ENCODE data around the gene AP2A2. TPM values are rescaled to one million over a fixed set of nuclear protein-coding genes. Genes with fewer than 3 reads are reported as not detected.

The AP2A2 gene
- total and polyA plus RNA-seq, 10 donors: 32.7 to 321 (median 153) TPM

GRCh38 chr11:921921-922678 lies 3.6 kb upstream of the AP2A2 start:
- H3K4me1 ChIP-seq: peaks cover 7 to 39% (median 24%) of the 10 kb centered on the region in 6 donors
- H3K27ac ChIP-seq: peak overlapping the region in 5 of 8 donors; percentile 3 to 98 (median 95)
- 82 to 92% (median 88%) methylated on average over 10 to 15 of the region's 15 CpGs for WGBS, 5 donors
- H3K27me3 ChIP-seq (replicated peaks in 1 of 7): no peaks in the 10 kb centered on the region
- H3K36me3 ChIP-seq: peaks cover 0 to 3% (median 0%) of the 10 kb centered on the region in 6 donors
- H3K4me3 ChIP-seq: no peak overlapping the region
- no peak for TF ChIP-seq POLR2AphosphoS5 (IDR thresholded peaks at IDR 0.05)
- no peak for TF ChIP-seq POLR2A (IDR thresholded peaks at IDR 0.05)
- no peak for TF ChIP-seq CTCF (IDR thresholded peaks at IDR 0.05 in 8 of 11, conservative IDR thresholded peaks at IDR 0.05 in 3 of 11)
- no peak for DNase-seq
- no peaks in the 10 kb centered on the region for H3K9me3 ChIP-seq
- intact Hi-C loops (cut with DNase I; ENCODE audit: low total_unique reads): no loop called here

- WGBS, 5 donors: 84 to 91% (median 90%) methylated on average over 16 to 19 of the region's 19 CpGs
- intact Hi-C loops (cut with DNase I; ENCODE audit: low total_unique reads): no loop called here
- Histone ChIP-seq H3K27ac (peak overlapping the region in 7 of 8 donors; percentile 84 to 98 (median 95)), H3K4me1 (peaks cover 21 to 57% (median 41%) of the 10 kb centered on the region in 6 donors), H3K27me3 (replicated peaks in 1 of 7) (no peaks in the 10 kb centered on the region), H3K9me3 (no peaks in the 10 kb centered on the region), H3K36me3 (peaks cover 0 to 12% (median 0%) of the 10 kb centered on the region in 6 donors), H3K4me3 (no peak overlapping the region)
- no peak for TF ChIP-seq POLR2A (IDR thresholded peaks at IDR 0.05)
- TF ChIP-seq CTCF (IDR thresholded peaks at IDR 0.05 in 8 of 11, conservative IDR thresholded peaks at IDR 0.05 in 3 of 11): no peak
- no peak for TF ChIP-seq POLR2AphosphoS5 (IDR thresholded peaks at IDR 0.05)
- DNase-seq: no peak
These were observed 1.8 kb upstream of the AP2A2 start for GRCh38 chr11:923691-924405.

- Histone ChIP-seq H3K27me3 (replicated peaks in 1 of 7) (no peaks in the 10 kb centered on the region), H3K36me3 (peaks cover 0 to 19% (median 0%) of the 10 kb centered on the region in 6 donors), H3K4me1 (peaks cover 23 to 59% (median 46%) of the 10 kb centered on the region in 6 donors), H3K27ac (peak overlapping the region; percentile 84 to 98 (median 94)), H3K4me3 (peak overlapping the region in 2 of 8 donors; percentile 72 to 91), H3K9me3 (no peaks in the 10 kb centered on the region)
- WGBS, 5 donors: 75 to 83% (median 77%) methylated on average over 9 to 18 of the region's 18 CpGs
- intact Hi-C loops (cut with DNase I; ENCODE audit: low total_unique reads): no loop called here
- DNase-seq: no peak
- TF ChIP-seq POLR2A (IDR thresholded peaks at IDR 0.05): no peak
- no peak for TF ChIP-seq CTCF (IDR thresholded peaks at IDR 0.05 in 8 of 11, conservative IDR thresholded peaks at IDR 0.05 in 3 of 11)
- TF ChIP-seq POLR2AphosphoS5 (IDR thresholded peaks at IDR 0.05): no peak
These were observed 1.1 kb upstream of the AP2A2 start for GRCh38 chr11:924406-925157.
